HepG2 (cell line): ENCODE results near the gene MEF2A.

Experiments used
- BRCA1 ChIP-seq: sonication (generic); formaldehyde crosslinking; IDR thresholded peaks from 2 replicates; pipeline ENCODE4 v1.4.0; 2020; ENCODE audit warnings: missing genetic modification reagents
- CREB1 ChIP-seq, 2 experiments: fragments of 450-650 bp in 1 of 2; IDR thresholded peaks; 2 replicates each; pipeline ENCODE4 v1.6.1; 2016 to 2017; ENCODE audit warnings: control low read depth in 1 of 2, mild to moderate bottlenecking in 1 of 2, missing compliant biosample characterization in 1 of 2, missing genetic modification characterization in 1 of 2
- FOXO1 ChIP-seq: sonication (generic); formaldehyde crosslinking; IDR thresholded peaks from 2 replicates; pipeline ENCODE4 v1.4.0; 2020; ENCODE audit warnings: missing genetic modification reagents
- NCOA2 ChIP-seq: sonication (generic); formaldehyde crosslinking; IDR thresholded peaks from 2 replicates; pipeline ENCODE4 v1.8.0; 2022; ENCODE audit warnings: inconsistent platforms
- PHF8 ChIP-seq: sonication (generic); formaldehyde crosslinking; IDR thresholded peaks from 2 replicates; pipeline ENCODE4 v1.5.0; 2020; ENCODE audit warnings: missing genetic modification reagents
- SIN3A ChIP-seq: IDR thresholded peaks from 2 replicates; pipeline ENCODE4 v1.6.1; 2011; ENCODE audit warnings: low read depth, mild to moderate bottlenecking, control low read depth, low read length, borderline replicate concordance
- ZFX ChIP-seq: sonication (generic); formaldehyde crosslinking; IDR thresholded peaks from 2 replicates; pipeline ENCODE4 v1.4.0; 2020; ENCODE audit warnings: mild to moderate bottlenecking, low read depth, missing genetic modification reagents, moderate library complexity
- ZNF382 ChIP-seq: sonication (generic); formaldehyde crosslinking; IDR thresholded peaks from 2 replicates; pipeline ENCODE4 v1.5.0; 2020; ENCODE audit warnings: missing genetic modification reagents, mild to moderate bottlenecking, borderline replicate concordance
- TF ChIP-seq, protein P1 (sequence below): sonication (generic); formaldehyde crosslinking; IDR thresholded peaks from 2 replicates; pipeline ENCODE4 v1.5.0; 2020; ENCODE audit warnings: mild to moderate bottlenecking, missing genetic modification reagents, moderate library complexity
- TF ChIP-seq, protein P2 (sequence below): IDR thresholded peaks from 2 replicates; pipeline ENCODE4 v1.6.1; 2016; ENCODE audit warnings: low read depth, borderline replicate concordance
- TF ChIP-seq, protein P3 (sequence below): sonication (generic); formaldehyde crosslinking; conservative IDR thresholded peaks from 2 replicates; pipeline ENCODE4 v1.4.0; 2020; ENCODE audit warnings: missing genetic modification reagents

DNA sequence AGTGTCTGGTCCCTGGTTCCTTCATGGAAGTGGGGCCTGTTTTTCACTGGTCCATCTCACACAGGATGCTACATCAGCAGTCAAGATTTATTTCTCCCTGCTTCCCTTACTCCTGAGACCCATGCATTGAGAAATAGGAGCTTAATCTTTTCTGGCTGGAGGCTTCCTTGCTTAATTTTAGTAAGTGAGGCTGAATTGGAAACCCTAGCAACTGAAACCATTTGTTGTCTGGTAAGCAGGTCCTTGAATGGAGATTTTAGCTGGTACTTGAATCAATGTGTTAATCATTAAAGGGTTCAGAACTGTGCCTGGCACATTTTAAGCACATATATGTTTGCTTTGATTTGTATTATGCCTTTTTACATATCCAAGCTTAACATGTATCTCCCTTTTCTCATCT, 20.2 kb upstream of the MEF2A start:
- TF ChIP-seq ZFX (no peak), FOXO1 (CRISPR knock-in tag) (no peak), CREB1 (IDR thresholded peaks at IDR 0.05) (no peak), CREB1 (CRISPR knock-in tag; IDR thresholded peaks at IDR 0.05) (no peak), BRCA1 (CRISPR knock-in tag) (no peak), ZNF382 (CRISPR knock-in tag) (no peak), SIN3A (no peak), NCOA2 (no peak), PHF8 (no peak)
- TF ChIP-seq, protein P1, sequence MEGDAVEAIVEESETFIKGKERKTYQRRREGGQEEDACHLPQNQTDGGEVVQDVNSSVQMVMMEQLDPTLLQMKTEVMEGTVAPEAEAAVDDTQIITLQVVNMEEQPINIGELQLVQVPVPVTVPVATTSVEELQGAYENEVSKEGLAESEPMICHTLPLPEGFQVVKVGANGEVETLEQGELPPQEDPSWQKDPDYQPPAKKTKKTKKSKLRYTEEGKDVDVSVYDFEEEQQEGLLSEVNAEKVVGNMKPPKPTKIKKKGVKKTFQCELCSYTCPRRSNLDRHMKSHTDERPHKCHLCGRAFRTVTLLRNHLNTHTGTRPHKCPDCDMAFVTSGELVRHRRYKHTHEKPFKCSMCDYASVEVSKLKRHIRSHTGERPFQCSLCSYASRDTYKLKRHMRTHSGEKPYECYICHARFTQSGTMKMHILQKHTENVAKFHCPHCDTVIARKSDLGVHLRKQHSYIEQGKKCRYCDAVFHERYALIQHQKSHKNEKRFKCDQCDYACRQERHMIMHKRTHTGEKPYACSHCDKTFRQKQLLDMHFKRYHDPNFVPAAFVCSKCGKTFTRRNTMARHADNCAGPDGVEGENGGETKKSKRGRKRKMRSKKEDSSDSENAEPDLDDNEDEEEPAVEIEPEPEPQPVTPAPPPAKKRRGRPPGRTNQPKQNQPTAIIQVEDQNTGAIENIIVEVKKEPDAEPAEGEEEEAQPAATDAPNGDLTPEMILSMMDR (CRISPR knock-in tag), result no peak
- TF ChIP-seq, protein P2, sequence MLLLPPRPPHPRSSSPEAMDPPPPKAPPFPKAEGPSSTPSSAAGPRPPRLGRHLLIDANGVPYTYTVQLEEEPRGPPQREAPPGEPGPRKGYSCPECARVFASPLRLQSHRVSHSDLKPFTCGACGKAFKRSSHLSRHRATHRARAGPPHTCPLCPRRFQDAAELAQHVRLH (CRISPR knock-in tag), result no peak
- TF ChIP-seq, protein P3, sequence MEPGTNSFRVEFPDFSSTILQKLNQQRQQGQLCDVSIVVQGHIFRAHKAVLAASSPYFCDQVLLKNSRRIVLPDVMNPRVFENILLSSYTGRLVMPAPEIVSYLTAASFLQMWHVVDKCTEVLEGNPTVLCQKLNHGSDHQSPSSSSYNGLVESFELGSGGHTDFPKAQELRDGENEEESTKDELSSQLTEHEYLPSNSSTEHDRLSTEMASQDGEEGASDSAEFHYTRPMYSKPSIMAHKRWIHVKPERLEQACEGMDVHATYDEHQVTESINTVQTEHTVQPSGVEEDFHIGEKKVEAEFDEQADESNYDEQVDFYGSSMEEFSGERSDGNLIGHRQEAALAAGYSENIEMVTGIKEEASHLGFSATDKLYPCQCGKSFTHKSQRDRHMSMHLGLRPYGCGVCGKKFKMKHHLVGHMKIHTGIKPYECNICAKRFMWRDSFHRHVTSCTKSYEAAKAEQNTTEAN (CRISPR knock-in tag), result no peak
